Measurements from ENCODE around the gene TNFRSF4. TPM values are rescaled to one million over a fixed set of nuclear protein-coding genes. Genes with fewer than 3 reads are reported as not detected.

Gene TNFRSF4
- total RNA-seq, 6 donors from 2014 or later: 0.46 to 15.4 (median 2.4) TPM

GRCh38 chr1:1240348-1240732, 26.4 kb upstream of the TNFRSF4 start:
- ATAC-seq (ENCODE audit: low FRiP score in 2 of 2) (no peak), DNase-seq (no peak)
- H3K36me3 ChIP-seq: no peaks in the 10 kb centered on the region
- 58% methylated on average over 3 of the region's 11 CpGs; no CpG with 5 or more reads in 1 of the 2 donors for WGBS, 2 donors
- peaks cover 0 to 27% (median 10%) of the 10 kb centered on the region in 4 donors for H3K4me1 ChIP-seq
- no peaks in the 10 kb centered on the region for H3K9me3 ChIP-seq
- H3K4me3 ChIP-seq: no peak overlapping the region
- no peak overlapping the region for H3K27ac ChIP-seq
- H3K27me3 ChIP-seq: peaks cover 0 to 31% (median 12%) of the 10 kb centered on the region in 4 donors
- TF ChIP-seq CTCF (IDR thresholded peaks at IDR 0.05) (no peak), POLR2AphosphoS5 (IDR thresholded peaks at IDR 0.05) (no peak), EP300 (IDR thresholded peaks at IDR 0.05) (no peak), POLR2A (IDR thresholded peaks at IDR 0.05) (no peak)

GRCh38 chr1:1239614-1240347, 25.8 kb upstream of the TNFRSF4 start:
- no peak overlapping the region for H3K4me3 ChIP-seq
- WGBS, 2 donors: 52 to 60% methylated on average over 2 to 26 of the region's 30 CpGs
- ATAC-seq (ENCODE audit: low FRiP score in 2 of 2): no peak
- no peaks in the 10 kb centered on the region for H3K9me3 ChIP-seq
- no peak overlapping the region for H3K27ac ChIP-seq
- peaks cover 0 to 30% (median 11%) of the 10 kb centered on the region in 4 donors for H3K27me3 ChIP-seq
- peak in 1 of 2 donors; percentile 74 for DNase-seq
- H3K4me1 ChIP-seq: peaks cover 0 to 31% (median 10%) of the 10 kb centered on the region in 4 donors
- TF ChIP-seq POLR2A (IDR thresholded peaks at IDR 0.05): no peak
- no peak for TF ChIP-seq CTCF (IDR thresholded peaks at IDR 0.05)
- TF ChIP-seq POLR2AphosphoS5 (IDR thresholded peaks at IDR 0.05): no peak
- no peak for TF ChIP-seq EP300 (IDR thresholded peaks at IDR 0.05)
- no peaks in the 10 kb centered on the region for H3K36me3 ChIP-seq

GRCh38 chr1:1239227-1239613, 25.3 kb upstream of the TNFRSF4 start:
- no peak for ATAC-seq (ENCODE audit: low FRiP score in 2 of 2)
- no peaks in the 10 kb centered on the region for H3K9me3 ChIP-seq
- WGBS, 2 donors: 67 to 70% methylated on average over 1 to 14 of the region's 15 CpGs
- H3K36me3 ChIP-seq: no peaks in the 10 kb centered on the region
- no peak overlapping the region for H3K4me3 ChIP-seq
- peak in 1 of 2 donors; percentile 77 for DNase-seq
- H3K4me1 ChIP-seq: peaks cover 0 to 35% (median 10%) of the 10 kb centered on the region in 4 donors
- peaks cover 0 to 30% (median 11%) of the 10 kb centered on the region in 4 donors for H3K27me3 ChIP-seq
- H3K27ac ChIP-seq: no peak overlapping the region
- no peak for TF ChIP-seq CTCF (IDR thresholded peaks at IDR 0.05)

GRCh38 chr1:1238702-1239178, 24.8 kb upstream of the TNFRSF4 start:
- Histone ChIP-seq H3K4me3 (no peak overlapping the region), H3K36me3 (no peaks in the 10 kb centered on the region), H3K4me1 (peaks cover 1 to 35% (median 10%) of the 10 kb centered on the region in 4 donors), H3K9me3 (no peaks in the 10 kb centered on the region), H3K27me3 (peaks cover 0 to 30% (median 11%) of the 10 kb centered on the region in 4 donors), H3K27ac (no peak overlapping the region)
- WGBS, 2 donors: 72 to 91% methylated on average over 5 to 14 of the region's 19 CpGs
- TF ChIP-seq POLR2A (IDR thresholded peaks at IDR 0.05): no peak
- no peak for TF ChIP-seq CTCF (IDR thresholded peaks at IDR 0.05)
- no peak for TF ChIP-seq EP300 (IDR thresholded peaks at IDR 0.05)
- TF ChIP-seq POLR2AphosphoS5 (IDR thresholded peaks at IDR 0.05): no peak
- ATAC-seq (ENCODE audit: low FRiP score in 2 of 2) (no peak), DNase-seq (peak in 1 of 2 donors; percentile 82)

All from upper lobe of left lung (tissue), 6 donors.